HCT116 (cell line): Measurements from ENCODE around the gene PLEKHO2. TPM values are rescaled to one million over a fixed set of nuclear protein-coding genes. Genes with fewer than 3 reads are reported as not detected.

Source experiments
- ATAC-seq: fragments of 200-7000 bp; cut with Tn5 transposase; 2 replicates; pipeline ENCODE4 v1.9.1; 2020; ENCODE audit warnings: mild to moderate bottlenecking, moderate library complexity
- BruUV-seq: library from RNA; stranded (reverse); fragments of 400-500 nt; replicated peaks from 2 replicates; lab custom pipeline; 2021; lab: Mats Ljungman, UMichigan
- CTCF ChIA-PET: fragments of 300-600 bp; sonication (Branson Sonifier 250); formaldehyde crosslinking; loops from one replicate; lab custom pipeline; 2021; ENCODE audit warnings: antibody characterized with exemption; lab: Charles Lee
- POLR2A ChIA-PET: fragments of 300-600, 350-600 bp; sonication (Branson Sonifier 250); formaldehyde crosslinking; loops from one replicate; lab custom pipeline; 2021; ENCODE audit warnings: antibody characterized with exemption; lab: Charles Lee
- RAD21 ChIA-PET, 2 experiments: fragments of 300-600 bp; sonication (Branson Sonifier 250); formaldehyde crosslinking; loops; one replicate each; lab custom pipeline; 2023; ENCODE audit warnings: low total read pairs in 2 of 2; ENCODE audit not compliant: uncharacterized antibody in 2 of 2, unreplicated experiment in 2 of 2, low non-redundant PET in 1 of 2; lab: Charles Lee
- DNase-seq: peaks from one replicate; pipeline ENCODE4 v3.0.0-alpha.2; 2010; ENCODE audit warnings: low read depth, low spot score
- H2AFZ ChIP-seq: fragments of 200-600 bp; shearing (Covaris generic), sonication (generic); 2 replicates; pipeline ENCODE4 v1.6.1; 2017; ENCODE audit warnings: low read depth, mixed run types, mixed read lengths, antibody characterized with exemption, low read length; ENCODE audit not compliant: poor library complexity, severe bottlenecking
- H3K27ac ChIP-seq: 2 replicates; pipeline ENCODE4 v1.5.1; 2012; ENCODE audit warnings: low read depth, low read length
- H3K27me3 ChIP-seq: fragments of 200-600 bp; sonication (generic); 2 replicates; pipeline ENCODE4 v1.6.1; 2016; ENCODE audit warnings: mixed run types, low read length, mixed read lengths; ENCODE audit not compliant: insufficient read depth
- H3K36me3 ChIP-seq, 2 experiments: fragments of 200-500 bp in 1 of 2; fragments of 200-600 bp in 1 of 2; sonication (Bioruptor generic) in 1 of 2; sonication (generic) in 1 of 2; 2 replicates each; pipeline versions ENCODE4 v1.5.1 to v1.6.1; 2014 to 2016; ENCODE audit warnings: low read length in 2 of 2, inconsistent platforms in 1 of 2, mixed read lengths in 1 of 2, mixed run types in 1 of 2; ENCODE audit not compliant: insufficient read depth in 2 of 2, control insufficient read depth in 1 of 2
- H3K4me1 ChIP-seq, 2 experiments: fragments of 200-600 bp in 1 of 2; sonication (generic) in 1 of 2; 2 replicates each; pipeline versions ENCODE4 v1.5.1 to v1.6.1; 2012 to 2017; ENCODE audit warnings: low read length in 2 of 2, inconsistent platforms in 1 of 2, mild to moderate bottlenecking in 1 of 2, mixed read lengths in 1 of 2, mixed run types in 1 of 2, moderate library complexity in 1 of 2; ENCODE audit not compliant: insufficient read depth in 2 of 2, control insufficient read depth in 1 of 2
- H3K4me2 ChIP-seq: fragments of 200-600 bp; sonication (generic); 2 replicates; pipeline ENCODE4 v1.6.1; 2017; ENCODE audit warnings: mixed run types, low read length, mixed read lengths
- H3K4me3 ChIP-seq, 2 experiments: fragments of 200-600 bp in 1 of 2; sonication (generic) in 1 of 2; replicated peaks in 1 of 2; 2 replicates each; pipeline ENCODE4 v1.5.1; 2011 to 2016; ENCODE audit warnings: low read length in 2 of 2, control low read depth in 1 of 2, low read depth in 1 of 2, mild to moderate bottlenecking in 1 of 2, mixed read lengths in 1 of 2, mixed run types in 1 of 2
- H3K79me2 ChIP-seq: fragments of 200-600 bp; sonication (generic); 2 replicates; pipeline ENCODE4 v1.6.1; 2017; ENCODE audit warnings: mild to moderate bottlenecking, mixed run types, low read length, moderate library complexity, mixed read lengths; ENCODE audit not compliant: insufficient read depth
- H3K9ac ChIP-seq: fragments of 200-600 bp; sonication (generic); 2 replicates; pipeline ENCODE4 v1.6.1; 2016; ENCODE audit warnings: low read length, mixed read lengths
- H3K9me2 ChIP-seq: fragments of 200-600 bp; sonication (generic), shearing (Covaris generic); 2 replicates; pipeline ENCODE4 v1.6.1; 2017; ENCODE audit warnings: mixed run types, mild to moderate bottlenecking, moderate library complexity; ENCODE audit not compliant: insufficient read depth
- H3K9me3 ChIP-seq, 2 experiments: fragments of 200-500 bp in 1 of 2; fragments of 200-600 bp in 1 of 2; sonication (Bioruptor generic) in 1 of 2; sonication (generic) in 1 of 2; 2 replicates each; pipeline ENCODE4 v1.6.1; 2014 to 2017; ENCODE audit warnings: low read length in 2 of 2, mixed read lengths in 2 of 2, inconsistent platforms in 1 of 2, low read depth in 1 of 2, mild to moderate bottlenecking in 1 of 2, mixed run types in 1 of 2, moderate library complexity in 1 of 2; ENCODE audit not compliant: control insufficient read depth in 1 of 2, insufficient read depth in 1 of 2
- H4K20me1 ChIP-seq: fragments of 200-600 bp; sonication (generic), shearing (Covaris generic); 2 replicates; pipeline ENCODE4 v1.6.1; 2017; ENCODE audit warnings: mixed run types, mild to moderate bottlenecking, moderate library complexity; ENCODE audit not compliant: insufficient read depth
- CBX3 ChIP-seq: IDR thresholded peaks from 2 replicates; pipeline ENCODE4 v1.6.1; 2012; ENCODE audit warnings: low read depth
- CEBPB ChIP-seq: IDR thresholded peaks from 2 replicates; pipeline ENCODE4 v1.6.1; 2012; ENCODE audit warnings: low read depth
- EZH2 ChIP-seq: fragments of 200-600 bp; sonication (generic); IDR thresholded peaks from 2 replicates; pipeline ENCODE4 v1.6.1; 2017; ENCODE audit warnings: antibody characterized with exemption, mixed run types
- EZH2phosphoT487 ChIP-seq: fragments of 200-600 bp; IDR thresholded peaks from 2 replicates; pipeline ENCODE4 v1.6.1; 2018; ENCODE audit warnings: antibody characterized with exemption, borderline replicate concordance
- POLR2A ChIP-seq: IDR thresholded peaks from 2 replicates; pipeline ENCODE4 v1.7.0; 2011; ENCODE audit warnings: borderline replicate concordance; ENCODE audit not compliant: insufficient read depth, insufficient read length; ENCODE audit errors: extremely low read depth
- POLR2AphosphoS5 ChIP-seq: IDR thresholded peaks from 2 replicates; pipeline ENCODE4 v1.6.1; 2011; ENCODE audit warnings: mild to moderate bottlenecking, low read depth, low read length, moderate library complexity
- RAD21 ChIP-seq: IDR thresholded peaks from 2 replicates; pipeline ENCODE4 v1.6.1; 2012; ENCODE audit warnings: low read depth, mild to moderate bottlenecking
- SIN3A ChIP-seq: IDR thresholded peaks from 2 replicates; pipeline ENCODE4 v1.6.1; 2012; ENCODE audit warnings: low read depth
- SP1 ChIP-seq: IDR thresholded peaks from 2 replicates; pipeline ENCODE4 v1.6.1; 2012; ENCODE audit warnings: low read depth
- SRF ChIP-seq: IDR thresholded peaks from 2 replicates; pipeline ENCODE4 v1.6.1; 2012; ENCODE audit warnings: low read depth
- TCF7L2 ChIP-seq: IDR thresholded peaks from 2 replicates; pipeline ENCODE4 v1.7.0; 2011; ENCODE audit warnings: borderline replicate concordance, inconsistent platforms; ENCODE audit not compliant: insufficient read depth, insufficient read length; ENCODE audit errors: extremely low read depth
- YY1 ChIP-seq: IDR thresholded peaks from 2 replicates; pipeline ENCODE4 v1.6.1; 2011; ENCODE audit warnings: low read length, low read depth, moderate library complexity, mild to moderate bottlenecking; ENCODE audit not compliant: insufficient replicate concordance; ENCODE audit errors: extremely low read depth
- ZFX ChIP-seq: fragments of 450-650 bp; IDR thresholded peaks from 2 replicates; pipeline ENCODE4 v1.6.1; 2017
- intact Hi-C: fragments of 100-400 bp; cut with micrococcal nuclease; formaldehyde crosslinking; loops from 2 replicates; pipeline ENCODE4 v1.10.0; 2022
- total RNA-seq: library from RNA; stranded (reverse); gene quantifications from one replicate; pipeline ENCODE4 v1.2.1, GENCODE V29; 2021; ENCODE audit not compliant: unreplicated experiment
- TF ChIP-seq, protein P1 (sequence below): IDR thresholded peaks from 2 replicates; pipeline ENCODE4 v1.6.1; 2011; ENCODE audit warnings: mild to moderate bottlenecking, low read length, moderate library complexity; ENCODE audit not compliant: insufficient replicate concordance; ENCODE audit errors: extremely low read depth
- TF ChIP-seq, protein P2 (sequence below), 3 experiments: fragments of 200-600 bp in 1 of 3; sonication (generic) in 1 of 3; IDR thresholded peaks in 2 of 3; conservative IDR thresholded peaks in 1 of 3; 2 replicates each; pipeline ENCODE4 v1.5.1; 2012 to 2017; ENCODE audit warnings: low read depth in 2 of 3, low read length in 2 of 3, antibody characterized with exemption in 1 of 3, borderline replicate concordance in 1 of 3, control low read depth in 1 of 3, mild to moderate bottlenecking in 1 of 3, mixed read lengths in 1 of 3, mixed run types in 1 of 3, moderate library complexity in 1 of 3; ENCODE audit not compliant: insufficient read depth in 1 of 3
- TF ChIP-seq, protein P3 (sequence below): IDR thresholded peaks from 2 replicates; pipeline ENCODE4 v1.6.1; 2012
- TF ChIP-seq, protein P4 (sequence below): IDR thresholded peaks from 2 replicates; pipeline ENCODE4 v1.6.1; 2012; ENCODE audit warnings: low read depth

Gene PLEKHO2
- total RNA-seq, 1 experiment from 2014 or later = 8.0 TPM

DNA sequence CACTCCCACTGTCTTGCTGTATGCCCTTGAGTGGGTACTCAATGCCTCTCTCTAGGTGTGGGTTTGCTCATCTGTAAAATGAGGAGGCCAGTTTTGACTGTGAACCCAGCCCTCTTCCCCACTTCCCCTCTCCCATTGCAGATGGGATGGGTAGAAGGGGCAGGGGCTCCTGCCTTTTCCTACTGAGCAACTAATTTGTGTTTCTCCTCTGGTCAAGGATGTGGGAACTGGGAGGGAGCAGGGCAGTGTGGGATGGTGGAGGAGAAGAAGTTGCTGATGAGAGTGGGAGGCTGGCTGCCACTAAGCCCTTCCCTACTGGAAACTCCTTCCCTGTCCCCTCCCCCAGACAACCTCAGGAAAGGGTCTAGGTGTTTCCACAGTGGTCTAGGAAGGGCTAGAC is 49.8 kb downstream of the PLEKHO2 start:
- H3K4me1 ChIP-seq = peaks cover 0 to 4% of the 10 kb centered on the region in 2 experiments; a peak in 1 of 4 replicates
- H4K20me1 ChIP-seq = no peaks in the 10 kb centered on the region
- no peak overlapping the region for H3K4me2 ChIP-seq
- DNase-seq (no peak), ATAC-seq (no peak)
- H3K79me2 ChIP-seq = no peaks in the 10 kb centered on the region
- no peak overlapping the region for H3K27ac ChIP-seq
- intact Hi-C loops = no loop called here
- no peak overlapping the region for H3K9ac ChIP-seq
- no peaks in the 10 kb centered on the region for H3K36me3 ChIP-seq
- ChIA-PET POLR2A (no interaction called here), CTCF (no interaction called here), RAD21 (no interaction called here)
- TF ChIP-seq SP1 = no peak
- no peak for TF ChIP-seq POLR2A
- TF ChIP-seq EZH2 = no peak
- TF ChIP-seq SIN3A = no peak
- no peak for TF ChIP-seq TCF7L2
- no peak for TF ChIP-seq YY1
- TF ChIP-seq, protein P1, sequence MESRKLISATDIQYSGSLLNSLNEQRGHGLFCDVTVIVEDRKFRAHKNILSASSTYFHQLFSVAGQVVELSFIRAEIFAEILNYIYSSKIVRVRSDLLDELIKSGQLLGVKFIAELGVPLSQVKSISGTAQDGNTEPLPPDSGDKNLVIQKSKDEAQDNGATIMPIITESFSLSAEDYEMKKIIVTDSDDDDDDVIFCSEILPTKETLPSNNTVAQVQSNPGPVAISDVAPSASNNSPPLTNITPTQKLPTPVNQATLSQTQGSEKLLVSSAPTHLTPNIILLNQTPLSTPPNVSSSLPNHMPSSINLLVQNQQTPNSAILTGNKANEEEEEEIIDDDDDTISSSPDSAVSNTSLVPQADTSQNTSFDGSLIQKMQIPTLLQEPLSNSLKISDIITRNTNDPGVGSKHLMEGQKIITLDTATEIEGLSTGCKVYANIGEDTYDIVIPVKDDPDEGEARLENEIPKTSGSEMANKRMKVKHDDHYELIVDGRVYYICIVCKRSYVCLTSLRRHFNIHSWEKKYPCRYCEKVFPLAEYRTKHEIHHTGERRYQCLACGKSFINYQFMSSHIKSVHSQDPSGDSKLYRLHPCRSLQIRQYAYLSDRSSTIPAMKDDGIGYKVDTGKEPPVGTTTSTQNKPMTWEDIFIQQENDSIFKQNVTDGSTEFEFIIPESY = no peak
- TF ChIP-seq CBX3 = no peak
- TF ChIP-seq, protein P2, sequence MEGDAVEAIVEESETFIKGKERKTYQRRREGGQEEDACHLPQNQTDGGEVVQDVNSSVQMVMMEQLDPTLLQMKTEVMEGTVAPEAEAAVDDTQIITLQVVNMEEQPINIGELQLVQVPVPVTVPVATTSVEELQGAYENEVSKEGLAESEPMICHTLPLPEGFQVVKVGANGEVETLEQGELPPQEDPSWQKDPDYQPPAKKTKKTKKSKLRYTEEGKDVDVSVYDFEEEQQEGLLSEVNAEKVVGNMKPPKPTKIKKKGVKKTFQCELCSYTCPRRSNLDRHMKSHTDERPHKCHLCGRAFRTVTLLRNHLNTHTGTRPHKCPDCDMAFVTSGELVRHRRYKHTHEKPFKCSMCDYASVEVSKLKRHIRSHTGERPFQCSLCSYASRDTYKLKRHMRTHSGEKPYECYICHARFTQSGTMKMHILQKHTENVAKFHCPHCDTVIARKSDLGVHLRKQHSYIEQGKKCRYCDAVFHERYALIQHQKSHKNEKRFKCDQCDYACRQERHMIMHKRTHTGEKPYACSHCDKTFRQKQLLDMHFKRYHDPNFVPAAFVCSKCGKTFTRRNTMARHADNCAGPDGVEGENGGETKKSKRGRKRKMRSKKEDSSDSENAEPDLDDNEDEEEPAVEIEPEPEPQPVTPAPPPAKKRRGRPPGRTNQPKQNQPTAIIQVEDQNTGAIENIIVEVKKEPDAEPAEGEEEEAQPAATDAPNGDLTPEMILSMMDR (IDR thresholded peaks at IDR 0.05 in 2 of 3, conservative IDR thresholded peaks at IDR 0.05 in 1 of 3; ENCODE audit: borderline replicate concordance in 1 of 3, insufficient read depth in 1 of 3, low read depth in 2 of 3, low read length in 2 of 3) = no peak
- TF ChIP-seq, protein P3, sequence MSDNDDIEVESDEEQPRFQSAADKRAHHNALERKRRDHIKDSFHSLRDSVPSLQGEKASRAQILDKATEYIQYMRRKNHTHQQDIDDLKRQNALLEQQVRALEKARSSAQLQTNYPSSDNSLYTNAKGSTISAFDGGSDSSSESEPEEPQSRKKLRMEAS = no peak
- TF ChIP-seq SRF = no peak
- no peak for TF ChIP-seq ZFX
- TF ChIP-seq POLR2AphosphoS5 = no peak
- TF ChIP-seq, protein P4, sequence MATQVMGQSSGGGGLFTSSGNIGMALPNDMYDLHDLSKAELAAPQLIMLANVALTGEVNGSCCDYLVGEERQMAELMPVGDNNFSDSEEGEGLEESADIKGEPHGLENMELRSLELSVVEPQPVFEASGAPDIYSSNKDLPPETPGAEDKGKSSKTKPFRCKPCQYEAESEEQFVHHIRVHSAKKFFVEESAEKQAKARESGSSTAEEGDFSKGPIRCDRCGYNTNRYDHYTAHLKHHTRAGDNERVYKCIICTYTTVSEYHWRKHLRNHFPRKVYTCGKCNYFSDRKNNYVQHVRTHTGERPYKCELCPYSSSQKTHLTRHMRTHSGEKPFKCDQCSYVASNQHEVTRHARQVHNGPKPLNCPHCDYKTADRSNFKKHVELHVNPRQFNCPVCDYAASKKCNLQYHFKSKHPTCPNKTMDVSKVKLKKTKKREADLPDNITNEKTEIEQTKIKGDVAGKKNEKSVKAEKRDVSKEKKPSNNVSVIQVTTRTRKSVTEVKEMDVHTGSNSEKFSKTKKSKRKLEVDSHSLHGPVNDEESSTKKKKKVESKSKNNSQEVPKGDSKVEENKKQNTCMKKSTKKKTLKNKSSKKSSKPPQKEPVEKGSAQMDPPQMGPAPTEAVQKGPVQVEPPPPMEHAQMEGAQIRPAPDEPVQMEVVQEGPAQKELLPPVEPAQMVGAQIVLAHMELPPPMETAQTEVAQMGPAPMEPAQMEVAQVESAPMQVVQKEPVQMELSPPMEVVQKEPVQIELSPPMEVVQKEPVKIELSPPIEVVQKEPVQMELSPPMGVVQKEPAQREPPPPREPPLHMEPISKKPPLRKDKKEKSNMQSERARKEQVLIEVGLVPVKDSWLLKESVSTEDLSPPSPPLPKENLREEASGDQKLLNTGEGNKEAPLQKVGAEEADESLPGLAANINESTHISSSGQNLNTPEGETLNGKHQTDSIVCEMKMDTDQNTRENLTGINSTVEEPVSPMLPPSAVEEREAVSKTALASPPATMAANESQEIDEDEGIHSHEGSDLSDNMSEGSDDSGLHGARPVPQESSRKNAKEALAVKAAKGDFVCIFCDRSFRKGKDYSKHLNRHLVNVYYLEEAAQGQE = no peak
- no peak for TF ChIP-seq RAD21
- TF ChIP-seq CEBPB = no peak
- TF ChIP-seq EZH2phosphoT487 = no peak
- H3K27me3 ChIP-seq = no peaks in the 10 kb centered on the region
- H3K9me3 ChIP-seq = no peaks in the 10 kb centered on the region
- H2AFZ ChIP-seq = no peak overlapping the region
- H3K9me2 ChIP-seq = no peaks in the 10 kb centered on the region
- no TSS peak for BruUV-seq
- H3K4me3 ChIP-seq = no peak overlapping the region
